HG02763 (cell line): ENCODE measurements around the gene UGT1A10.
"Not testable (repeated sequence)": the region's sequence is repeated elsewhere in the genome, so short reads cannot be mapped to it uniquely, and the experiment has no call there.

Experiments
- ATAC-seq: cut with Tn5 transposase; IDR thresholded peaks from one replicate; pipeline ENCODE4 v1.9.1; 2021; ENCODE audit warnings: mild to moderate bottlenecking, moderate library complexity; ENCODE audit not compliant: unreplicated experiment

Gene UGT1A10

GRCh38 chr2:233736868-233737653 lies 100.8 kb downstream of the UGT1A10 start:
- not testable (repeated sequence) for ATAC-seq

GRCh38 chr2:233740870-233741269 lies 104.6 kb downstream of the UGT1A10 start:
- no peak for ATAC-seq

GRCh38 chr2:233743464-233744259 lies 107.4 kb downstream of the UGT1A10 start:
- ATAC-seq = no peak

- ATAC-seq = no peak
Measured at GRCh38 chr2:233745073-233745755, 109.0 kb downstream of the UGT1A10 start.

- not testable (repeated sequence) for ATAC-seq
Measured at GRCh38 chr2:233745838-233746237, 109.6 kb downstream of the UGT1A10 start.

GRCh38 chr2:233746475-233747282 lies 110.4 kb downstream of the UGT1A10 start:
- ATAC-seq = no peak

GRCh38 chr2:233747283-233747544 lies 111.0 kb downstream of the UGT1A10 start:
- no peak for ATAC-seq

- not testable (repeated sequence) for ATAC-seq
Measured at GRCh38 chr2:233750689-233751088, 114.4 kb downstream of the UGT1A10 start.

- ATAC-seq = not testable (repeated sequence)
Measured at GRCh38 chr2:233751212-233752009, 115.2 kb downstream of the UGT1A10 start.

GRCh38 chr2:233754872-233755611 lies 118.8 kb downstream of the UGT1A10 start:
- ATAC-seq = no peak

- no peak for ATAC-seq
Measured at GRCh38 chr2:233756429-233757081, 120.3 kb downstream of the UGT1A10 start.

GRCh38 chr2:233758141-233758540 lies 121.9 kb downstream of the UGT1A10 start:
- no peak for ATAC-seq

GRCh38 chr2:233758849-233759248 lies 122.6 kb downstream of the UGT1A10 start:
- no peak for ATAC-seq

- ATAC-seq = no peak
Measured at GRCh38 chr2:233760043-233760442, 123.8 kb downstream of the UGT1A10 start, which contains the start of gene UGT1A1. Gene UGT1A1 (plus strand): TSS chr2:233760270. CDS start chr2:233760288, 18 bp downstream.

- ATAC-seq = no peak
Measured at GRCh38 chr2:233761040-233761769, 125.0 kb downstream of the UGT1A10 start.

- ATAC-seq = no peak
Measured at GRCh38 chr2:233764264-233764663, 128.0 kb downstream of the UGT1A10 start.

GRCh38 chr2:233764761-233765160 lies 128.5 kb downstream of the UGT1A10 start:
- no peak for ATAC-seq

- ATAC-seq = no peak
Measured at GRCh38 chr2:233766416-233766815, 130.2 kb downstream of the UGT1A10 start.
